Right lobe of liver (tissue), 6 donors: ENCODE results near the gene NPM1. TPM values are rescaled to one million over a fixed set of nuclear protein-coding genes. Genes with fewer than 3 reads are reported as not detected.

ENCODE experiments used
- ATAC-seq, 4 donors: fragments of 200-7000 bp; cut with Tn5 transposase; one replicate each; pipeline ENCODE4 v1.9.1; 2020; ENCODE audit warnings: mild to moderate bottlenecking in 4 of 4, moderate library complexity in 4 of 4
- DNase-seq, 3 donors: peaks; one replicate each; pipeline ENCODE4 v3.0.0-alpha.2; 2020
- H3K27ac ChIP-seq, 3 donors: fragments of 200-600 bp; one replicate each; pipeline ENCODE4 v1.8.0; 2022
- H3K27me3 ChIP-seq, 2 donors: fragments of 200-600 bp; one replicate each; pipeline ENCODE4 v1.8.0; 2022
- H3K36me3 ChIP-seq, 4 donors: fragments of 200-600 bp; sonication (generic) in 1 of 4; one replicate each; pipeline versions ENCODE4 v1.5.1 to v1.8.0; 2017 to 2022; ENCODE audit warnings: control low read depth in 1 of 4
- H3K4me1 ChIP-seq, 4 donors: fragments of 200-600 bp; sonication (generic) in 1 of 4; one replicate each; pipeline versions ENCODE4 v1.5.1 to v1.8.0; 2017 to 2022; ENCODE audit warnings: control low read depth in 1 of 4
- H3K4me3 ChIP-seq, 3 donors: fragments of 200-600 bp; one replicate each; pipeline ENCODE4 v1.8.0; 2022
- H3K9me3 ChIP-seq, 4 donors: fragments of 200-600 bp; sonication (generic) in 1 of 4; one replicate each; pipeline versions ENCODE4 v1.5.1 to v1.8.0; 2017 to 2022; ENCODE audit warnings: control low read depth in 1 of 4
- POLR2A ChIP-seq: fragments of 450-650 bp; IDR thresholded peaks from one replicate; pipeline ENCODE4 v1.6.1; 2017; ENCODE audit warnings: antibody characterized with exemption, mild to moderate bottlenecking
- WGBS: methylation state at CpG from one replicate; pipeline ENCODE4 v1.1.6; 2018; ENCODE audit warnings: low coverage, low lambda C conversion rate; ENCODE audit not compliant: insufficient coverage; ENCODE audit errors: missing lambda C conversion rate; 5-methylcytosine and 5-hydroxymethylcytosine counted together
- intact Hi-C, 2 donors: fragments of 100-400 bp; cut with DNase I; formaldehyde crosslinking; loops; one replicate each; pipeline versions ENCODE4 v1.11.2 to v1.14.1; 2022
- total RNA-seq, 6 experiments: library from RNA; depleted of rRNA in 2 of 6; stranded (reverse); fragments of >200 nt in 2 of 6; fragmentation: NEBNext Ultra II Directional in 3 of 6; extraction: Animal tissue kit (Norgen Biotek cat#: 25700) in 3 of 6; gene quantifications; one replicate each; pipeline versions ENCODE4 v1.1.0 to v1.2.4, GENCODE V29; 2016 to 2023
- TF ChIP-seq, protein P1 (sequence below), 4 donors: fragments of 200-600 bp in 3 of 4; fragments of 450-650 bp in 1 of 4; IDR thresholded peaks; one replicate each; pipeline versions ENCODE4 v1.5.1 to v1.8.0; 2016 to 2022; ENCODE audit warnings: antibody characterized with exemption in 4 of 4, mild to moderate bottlenecking in 2 of 4
- donor health status: DM: no; HTN: yes; CAD: no.
- donor health status: DM: no; HTN: no; CAD: no.
- donor health status: DM: no; HTN: no; CAD: no.
- donor health status: DM: no; HTN: yes; CAD: no.
- donor health status: DM: no; HTN: yes; CAD: no.

Gene NPM1
- total RNA-seq, 6 experiments from 2014 or later, result 196 to 310 (median 258) TPM

DNA sequence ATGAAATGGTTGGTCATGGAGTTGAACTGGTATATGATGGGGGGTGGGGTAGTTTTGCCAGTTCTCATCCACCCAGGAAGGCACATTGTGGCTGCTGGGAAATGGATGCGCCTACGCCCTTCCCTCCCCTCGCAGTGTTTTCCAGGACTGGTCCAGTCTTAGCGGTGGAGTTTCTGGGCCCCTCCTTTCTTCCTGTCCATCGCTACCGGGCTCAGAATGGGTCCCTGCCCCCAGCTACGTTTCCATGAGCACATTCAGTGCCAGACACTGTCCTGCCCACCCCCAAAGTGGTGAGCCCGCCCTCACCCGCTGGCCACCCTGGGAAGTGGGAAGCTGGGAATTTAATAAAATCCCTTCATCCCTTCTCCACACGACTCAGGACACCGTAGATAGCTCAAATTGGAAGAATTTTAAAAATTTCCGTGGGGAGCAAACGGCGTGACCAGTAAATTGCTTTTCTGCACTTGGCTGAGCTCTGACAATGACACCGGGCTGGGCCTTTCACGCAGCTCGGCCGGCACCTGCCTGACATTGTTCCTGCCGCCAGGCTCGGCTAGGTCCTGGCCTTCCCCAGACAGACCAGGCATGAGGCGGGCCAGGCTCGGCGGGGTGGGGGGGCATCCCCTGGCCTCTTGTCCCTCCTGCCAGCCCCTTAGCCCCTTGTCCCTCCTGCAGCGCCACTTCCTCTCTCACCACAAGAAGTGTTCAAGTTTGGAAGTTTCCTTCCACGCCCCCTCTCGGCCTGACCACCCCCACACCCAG, 35.4 kb downstream of the NPM1 start:
- WGBS, result 89% methylated on average over 18 of the region's 26 CpGs
- no peak overlapping the region for H3K27ac ChIP-seq
- intact Hi-C loops, result no loop called here
- no peaks in the 10 kb centered on the region for H3K36me3 ChIP-seq
- H3K4me1 ChIP-seq, result peaks cover 0 to 27% (median 10%) of the 10 kb centered on the region in 4 donors
- no peak overlapping the region for H3K4me3 ChIP-seq
- no peak for ATAC-seq
- no peak for TF ChIP-seq POLR2A
- TF ChIP-seq, protein P1, sequence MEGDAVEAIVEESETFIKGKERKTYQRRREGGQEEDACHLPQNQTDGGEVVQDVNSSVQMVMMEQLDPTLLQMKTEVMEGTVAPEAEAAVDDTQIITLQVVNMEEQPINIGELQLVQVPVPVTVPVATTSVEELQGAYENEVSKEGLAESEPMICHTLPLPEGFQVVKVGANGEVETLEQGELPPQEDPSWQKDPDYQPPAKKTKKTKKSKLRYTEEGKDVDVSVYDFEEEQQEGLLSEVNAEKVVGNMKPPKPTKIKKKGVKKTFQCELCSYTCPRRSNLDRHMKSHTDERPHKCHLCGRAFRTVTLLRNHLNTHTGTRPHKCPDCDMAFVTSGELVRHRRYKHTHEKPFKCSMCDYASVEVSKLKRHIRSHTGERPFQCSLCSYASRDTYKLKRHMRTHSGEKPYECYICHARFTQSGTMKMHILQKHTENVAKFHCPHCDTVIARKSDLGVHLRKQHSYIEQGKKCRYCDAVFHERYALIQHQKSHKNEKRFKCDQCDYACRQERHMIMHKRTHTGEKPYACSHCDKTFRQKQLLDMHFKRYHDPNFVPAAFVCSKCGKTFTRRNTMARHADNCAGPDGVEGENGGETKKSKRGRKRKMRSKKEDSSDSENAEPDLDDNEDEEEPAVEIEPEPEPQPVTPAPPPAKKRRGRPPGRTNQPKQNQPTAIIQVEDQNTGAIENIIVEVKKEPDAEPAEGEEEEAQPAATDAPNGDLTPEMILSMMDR (IDR thresholded peaks at IDR 0.05), result no peak
- no peak for DNase-seq
- no peaks in the 10 kb centered on the region for H3K9me3 ChIP-seq
- peaks cover 0 to 10% of the 10 kb centered on the region in 2 donors for H3K27me3 ChIP-seq

DNA sequence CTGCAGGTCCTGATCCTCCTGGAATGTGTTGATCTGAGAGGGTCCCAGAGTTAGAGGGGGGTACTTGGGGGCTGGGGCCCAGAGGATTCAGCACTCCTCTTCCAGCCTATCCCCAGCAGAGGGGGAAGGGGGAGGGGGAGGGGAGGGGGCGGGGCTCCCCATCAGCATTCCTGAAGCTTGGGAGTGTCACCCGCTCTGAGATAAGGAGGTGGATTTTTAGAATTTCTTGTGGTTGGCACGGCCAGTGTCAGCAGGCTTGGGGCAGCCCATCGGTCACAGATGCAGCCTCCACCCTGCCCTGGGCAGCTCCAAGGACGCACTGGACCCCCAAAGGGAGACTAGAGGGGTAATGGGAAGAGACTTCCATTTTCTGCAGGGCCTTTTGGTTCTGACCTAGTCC, 37.1 kb downstream of the NPM1 start:
- DNase-seq, result no peak
- Histone ChIP-seq H3K27ac (no peak overlapping the region), H3K4me3 (no peak overlapping the region), H3K36me3 (no peaks in the 10 kb centered on the region), H3K4me1 (peaks cover 0 to 12% (median 7%) of the 10 kb centered on the region in 4 donors), H3K27me3 (peaks cover 0 to 10% of the 10 kb centered on the region in 2 donors), H3K9me3 (no peaks in the 10 kb centered on the region)
- no CpG with 5 or more reads among the region's 5 CpGs for WGBS
- intact Hi-C loops, result no loop called here
- ATAC-seq, result no peak
- TF ChIP-seq, protein P1 (IDR thresholded peaks at IDR 0.05), result no peak
- no peak for TF ChIP-seq POLR2A

GRCh38 chr5:171425596-171426244, 38.1 kb downstream of the NPM1 start:
- Histone ChIP-seq H3K27me3 (peaks cover 0 to 5% of the 10 kb centered on the region in 2 donors), H3K27ac (no peak overlapping the region), H3K36me3 (no peaks in the 10 kb centered on the region), H3K4me1 (peaks cover 0 to 5% (median 1%) of the 10 kb centered on the region in 4 donors), H3K9me3 (no peaks in the 10 kb centered on the region), H3K4me3 (no peak overlapping the region)
- WGBS, result 83% methylated on average over 9 of the region's 14 CpGs
- intact Hi-C loops, result no loop called here
- no peak for DNase-seq
- TF ChIP-seq, protein P1 (IDR thresholded peaks at IDR 0.05), result no peak
- no peak for TF ChIP-seq POLR2A
- no peak for ATAC-seq

DNA sequence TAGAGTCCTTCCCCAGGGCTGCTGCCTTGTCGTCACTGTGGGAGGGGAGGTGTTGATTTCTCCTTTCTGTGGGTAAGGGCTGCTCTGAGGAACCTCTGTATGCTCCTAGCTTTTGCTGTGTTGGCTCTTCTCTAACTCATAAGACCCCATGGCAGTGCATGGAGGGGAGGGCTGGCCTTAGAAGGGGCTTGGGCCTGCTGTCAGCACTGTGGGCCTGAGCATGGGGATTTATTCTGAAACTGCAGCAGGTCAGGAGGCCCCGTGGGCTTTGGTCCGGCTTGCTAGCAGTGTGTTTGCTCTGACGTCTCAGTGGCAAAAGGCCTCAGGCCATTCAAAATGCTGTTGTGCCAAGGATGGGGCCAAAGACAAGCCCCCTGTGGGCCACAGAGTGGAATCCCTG, 38.6 kb downstream of the NPM1 start:
- H3K9me3 ChIP-seq, result no peaks in the 10 kb centered on the region
- H3K27ac ChIP-seq, result no peak overlapping the region
- no peaks in the 10 kb centered on the region for H3K4me1 ChIP-seq
- H3K4me3 ChIP-seq, result no peak overlapping the region
- intact Hi-C loops, result no loop called here
- TF ChIP-seq POLR2A, result no peak
- TF ChIP-seq, protein P1 (IDR thresholded peaks at IDR 0.05), result no peak
- no peak for DNase-seq
- 60% methylated on average over 1 of the region's 4 CpGs for WGBS
- no peak for ATAC-seq
- H3K36me3 ChIP-seq, result no peaks in the 10 kb centered on the region
- no peaks in the 10 kb centered on the region for H3K27me3 ChIP-seq
